Stimulated activated CD4-positive, alpha-beta T cell treated with anti-CD3 and anti-CD28 coated beads, Interleukin-15, amount 100 ng/mL, for 1 hour (primary cell): ENCODE results near the gene MAGEA12.
"Not testable (repeated sequence)": the region's sequence is repeated elsewhere in the genome, so short reads cannot be mapped to it uniquely, and the experiment has no call there.

Experiments used
- DNase-seq, 2 donors: peaks; one replicate each; pipeline ENCODE4 v3.0.0-alpha.2; 2020; ENCODE audit warnings: low read depth in 1 of 2, low spot score in 1 of 2

MAGEA12 gene

GRCh38 chrX:152733261-152733975 is at the start of gene MAGEA12, which contains the start of gene CSAG1:
TSS of gene MAGEA12 (plus strand) at chrX:152733757. CDS start at chrX:152736162, 2,405 bp downstream.
TSS of gene CSAG1 (minus strand) at chrX:152733721. CDS start at chrX:152732460, 1,261 bp downstream.
- no peak for DNase-seq

- DNase-seq: not testable (repeated sequence)
Measured at GRCh38 chrX:152697952-152698931, 35.3 kb upstream of the MAGEA12 start, which contains the start of gene MAGEA3. TSS of gene MAGEA3 (plus strand) at chrX:152698794. CDS start at chrX:152700833, 2,039 bp downstream.

- DNase-seq: not testable (repeated sequence)
Measured at GRCh38 chrX:152700390-152700789, 33.2 kb upstream of the MAGEA12 start.

- DNase-seq: not testable (repeated sequence)
Measured at GRCh38 chrX:152706500-152706899, 27.1 kb upstream of the MAGEA12 start.

GRCh38 chrX:152709173-152709572 is 24.4 kb upstream of the MAGEA12 start, which contains the start of gene CSAG2:
TSS of gene CSAG2 (minus strand) at chrX:152709273. CDS start at chrX:152709112, 161 bp downstream.
- not testable (repeated sequence) for DNase-seq

GRCh38 chrX:152713195-152713594 is 20.4 kb upstream of the MAGEA12 start:
- DNase-seq: not testable (repeated sequence)

GRCh38 chrX:152713815-152714787 is 19.5 kb upstream of the MAGEA12 start, which contains the start of gene MAGEA2B:
TSS of gene MAGEA2B (plus strand) at chrX:152714628. CDS start at chrX:152717107, 2,479 bp downstream.
- DNase-seq: not testable (repeated sequence)

- DNase-seq: no peak
Measured at GRCh38 chrX:152725409-152725808, 8.1 kb upstream of the MAGEA12 start.

- DNase-seq: not testable (repeated sequence)
Measured at GRCh38 chrX:152734143-152734858, 744 bp downstream of the MAGEA12 start.

- no peak for DNase-seq
Measured at GRCh38 chrX:152735101-152735500, 1.5 kb downstream of the MAGEA12 start.

GRCh38 chrX:152735860-152736511 is 2.4 kb downstream of the MAGEA12 start:
- DNase-seq: no peak

- DNase-seq: not testable (repeated sequence)
Measured at GRCh38 chrX:152736528-152736927, 3.0 kb downstream of the MAGEA12 start.

GRCh38 chrX:152738560-152738959 is 5.0 kb downstream of the MAGEA12 start:
- DNase-seq: no peak

GRCh38 chrX:152753686-152754650 is 20.4 kb downstream of the MAGEA12 start, which contains the start of gene MAGEA2:
TSS of gene MAGEA2 (minus strand) at chrX:152753842. CDS start at chrX:152751363, 2,479 bp downstream.
- not testable (repeated sequence) for DNase-seq

GRCh38 chrX:152754871-152755270 is 21.3 kb downstream of the MAGEA12 start:
- DNase-seq: not testable (repeated sequence)

GRCh38 chrX:152758918-152759317 is 25.4 kb downstream of the MAGEA12 start, which contains the start of gene CSAG3:
TSS of gene CSAG3 (plus strand) at chrX:152759218.
- DNase-seq: not testable (repeated sequence)

GRCh38 chrX:152759544-152759943 is 26.0 kb downstream of the MAGEA12 start:
- not testable (repeated sequence) for DNase-seq
